PC-9 (cell line): ENCODE results near the gene PSMB9. TPM values are rescaled to one million over a fixed set of nuclear protein-coding genes. Genes with fewer than 3 reads are reported as not detected.

Experiments
- BruUV-seq: library from RNA; stranded (reverse); fragments of 400-500 nt; replicated peaks from 2 replicates; lab custom pipeline; 2021; lab: Mats Ljungman, UMichigan
- CTCF ChIA-PET: fragments of 300-600 bp; sonication (Branson Sonifier 250); formaldehyde crosslinking; loops from one replicate; lab custom pipeline; 2022; ENCODE audit warnings: antibody characterized with exemption; lab: Charles Lee
- POLR2A ChIA-PET: fragments of 300-600 bp; sonication (Branson Sonifier 250); formaldehyde crosslinking; loops from one replicate; lab custom pipeline; 2022; ENCODE audit warnings: antibody characterized with exemption; ENCODE audit not compliant: unreplicated experiment; lab: Charles Lee
- DNase-seq, 2 experiments: peaks; one replicate each; pipeline versions ENCODE4 v3.0.0 to v3.0.0-alpha.2; 2015 to 2022; ENCODE audit warnings: mixed read lengths in 1 of 2
- H2AFZ ChIP-seq: fragments of 200-600 bp; sonication (generic); 2 replicates; pipeline ENCODE4 v1.8.1; 2017; ENCODE audit warnings: antibody characterized with exemption
- H3F3A ChIP-seq: fragments of 200-600 bp; sonication (generic); 2 replicates; pipeline ENCODE4 v1.8.1; 2017; ENCODE audit warnings: antibody characterized with exemption, mild to moderate bottlenecking, low read depth; ENCODE audit not compliant: insufficient read depth
- H3K27ac ChIP-seq: fragments of 200-600 bp; sonication (generic); 2 replicates; pipeline ENCODE4 v1.6.1; 2016; ENCODE audit warnings: mixed run types
- H3K27me3 ChIP-seq: fragments of 200-600 bp; sonication (generic); 2 replicates; pipeline ENCODE4 v1.6.1; 2016; ENCODE audit warnings: low read depth, mixed run types; ENCODE audit not compliant: insufficient read depth
- H3K36me3 ChIP-seq: fragments of 200-600 bp; sonication (generic); 2 replicates; pipeline ENCODE4 v1.6.1; 2016; ENCODE audit warnings: low read depth, mixed run types
- H3K4me1 ChIP-seq: fragments of 200-600 bp; sonication (generic); replicated peaks from 2 replicates; pipeline ENCODE4 v1.6.1; 2016; ENCODE audit warnings: mixed run types; ENCODE audit not compliant: insufficient read depth
- H3K4me2 ChIP-seq: fragments of 200-600 bp; sonication (generic); 2 replicates; pipeline ENCODE4 v1.6.1; 2017; ENCODE audit warnings: mixed run types
- H3K4me3 ChIP-seq: fragments of 200-600 bp; sonication (generic); 2 replicates; pipeline ENCODE4 v1.6.1; 2016; ENCODE audit warnings: mixed run types
- H3K79me2 ChIP-seq: fragments of 200-600 bp; sonication (generic); 2 replicates; pipeline ENCODE4 v1.6.1; 2017; ENCODE audit warnings: low read depth, mixed run types
- H3K9me2 ChIP-seq: fragments of 200-600 bp; sonication (generic); 2 replicates; pipeline ENCODE4 v1.8.1; 2017; ENCODE audit warnings: mild to moderate bottlenecking; ENCODE audit not compliant: insufficient read depth
- H3K9me3 ChIP-seq: fragments of 200-600 bp; sonication (generic); 2 replicates; pipeline ENCODE4 v1.8.1; 2016; ENCODE audit warnings: low read depth; ENCODE audit not compliant: insufficient read depth
- H4K20me1 ChIP-seq: fragments of 200-600 bp; sonication (generic); 2 replicates; pipeline ENCODE4 v1.8.1; 2017; ENCODE audit not compliant: insufficient read depth
- CTCF ChIP-seq: fragments of 200-600 bp; sonication (generic); conservative IDR thresholded peaks from 2 replicates; pipeline ENCODE4 v1.6.1; 2017; ENCODE audit warnings: mixed run types, antibody characterized with exemption, mild to moderate bottlenecking, moderate library complexity
- EZH2 ChIP-seq: fragments of 200-600 bp; sonication (generic); IDR thresholded peaks from 2 replicates; pipeline ENCODE4 v1.8.0; 2017; ENCODE audit warnings: antibody characterized with exemption, low read depth
- intact Hi-C: fragments of 100-400 bp; cut with micrococcal nuclease; formaldehyde crosslinking; loops from one replicate; pipeline ENCODE4 v1.10.0; 2022; ENCODE audit not compliant: unreplicated experiment
- total RNA-seq: library from RNA; stranded (reverse); gene quantifications from 2 replicates; pipeline ENCODE4 v1.2.3, GENCODE V29; 2021

PSMB9 gene
- total RNA-seq, 1 experiment from 2014 or later, result 37.6 TPM

DNA sequence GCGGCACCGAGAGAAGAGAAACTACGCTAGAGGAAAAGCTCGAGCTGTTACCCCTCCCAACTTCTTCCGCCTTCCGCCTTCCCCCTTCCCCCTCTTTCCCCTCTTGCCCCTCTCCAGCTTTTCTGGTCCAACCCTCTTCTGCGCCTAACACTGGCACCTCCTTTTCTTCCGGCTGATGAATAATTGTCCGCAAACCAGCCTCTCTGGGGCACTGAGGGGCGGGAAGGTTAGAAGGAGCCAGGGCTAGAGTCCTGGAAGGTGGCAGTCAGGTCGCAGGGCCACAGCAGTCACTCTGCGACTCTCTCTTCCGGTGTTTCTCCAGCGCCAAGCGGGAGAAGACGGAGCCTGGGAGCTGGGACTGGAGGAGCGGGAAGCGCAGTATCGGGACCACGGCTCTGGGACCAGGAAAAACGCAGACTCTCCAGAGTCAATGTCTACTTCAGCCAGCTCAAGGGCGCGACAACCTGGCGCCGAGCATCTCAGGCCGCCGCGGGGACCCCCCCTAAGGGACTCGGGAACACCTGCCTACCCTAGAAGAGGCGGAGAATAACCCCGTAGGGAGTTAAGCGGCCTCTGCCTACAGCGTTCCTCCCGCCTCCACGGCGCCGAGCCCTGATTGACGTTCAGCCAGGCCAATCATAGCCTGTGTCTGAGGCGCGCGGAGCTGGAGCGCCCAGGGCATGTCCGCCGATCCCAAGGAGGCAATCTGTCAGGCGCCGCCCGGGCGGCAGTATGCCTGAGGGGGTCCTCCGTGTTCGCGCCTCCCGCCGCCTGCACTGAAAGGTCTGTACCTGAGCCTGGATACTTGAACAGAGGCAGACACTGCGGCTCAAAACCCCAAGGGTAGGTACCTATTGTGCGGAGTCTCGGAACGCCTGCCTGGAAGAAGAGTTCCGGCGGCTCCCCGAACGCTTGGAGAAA, 40.4 kb downstream of the PSMB9 start:
- H3K9me2 ChIP-seq, result no peaks in the 10 kb centered on the region
- H3K36me3 ChIP-seq, result no peaks in the 10 kb centered on the region
- BruUV-seq, result no TSS peak
- TF ChIP-seq CTCF, result no peak
- TF ChIP-seq EZH2, result no peak
- H3K4me3 ChIP-seq, result peak overlapping the region; percentile 86
- peaks cover 14% of the 10 kb centered on the region for H3K79me2 ChIP-seq
- no peaks in the 10 kb centered on the region; the same call in 1 of the 2 replicates for H3F3A ChIP-seq
- peaks cover 12% of the 10 kb centered on the region for H3K4me1 ChIP-seq
- H3K27ac ChIP-seq, result peak overlapping the region; percentile 63
- DNase-seq, result peak; percentile 83 to 97
- peak overlapping the region; percentile 96 for H2AFZ ChIP-seq
- no peaks in the 10 kb centered on the region for H3K9me3 ChIP-seq
- H4K20me1 ChIP-seq, result no peaks in the 10 kb centered on the region
- POLR2A ChIA-PET, result interaction anchor here (0.5 to 3.0 kb wide), 5 partner anchors 59 to 923 kb away, joined by 3 to 27 read pairs (median 10); no protein-coding TSS in a partner anchor
- CTCF ChIA-PET, result interaction anchor here (1.2 to 2.3 kb wide), 4 partner anchors 39 to 90 kb away, joined by 5 to 10 read pairs (median 8); partner anchors contain the start of gene HLA-DMA
- intact Hi-C loops, result loop anchor here (2.0 kb wide), 2 partner anchors 58 to 74 kb away; partner anchors contain the start of genes BRD2 and HLA-DMA
- H3K27me3 ChIP-seq, result no peaks in the 10 kb centered on the region
- peak overlapping the region; percentile 91 for H3K4me2 ChIP-seq

DNA sequence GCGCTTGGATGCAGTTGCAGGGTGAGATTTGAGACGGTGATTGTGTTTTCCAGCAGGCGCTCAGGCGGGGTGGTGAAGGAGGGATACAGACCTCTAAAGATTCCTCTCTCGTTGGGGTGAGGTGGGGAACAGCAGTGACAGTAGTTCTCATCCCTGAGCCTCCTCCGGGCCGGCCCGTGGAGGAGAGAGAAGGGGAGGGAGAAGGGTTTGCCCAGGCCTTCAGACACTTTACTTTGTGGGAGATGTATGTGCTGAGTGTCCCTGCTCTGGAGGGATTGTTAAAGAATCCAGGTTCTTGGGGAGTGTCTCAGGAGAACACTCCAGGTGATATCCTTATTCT, 41.0 kb downstream of the PSMB9 start:
- Histone ChIP-seq H4K20me1 (no peaks in the 10 kb centered on the region), H3K4me2 (peak overlapping the region; percentile 91), H3F3A (no peaks in the 10 kb centered on the region; the same call in 1 of the 2 replicates), H3K9me2 (no peaks in the 10 kb centered on the region), H3K27ac (no peak overlapping the region), H3K79me2 (peaks cover 14% of the 10 kb centered on the region), H3K27me3 (no peaks in the 10 kb centered on the region), H3K4me3 (peak overlapping the region; percentile 86), H3K36me3 (no peaks in the 10 kb centered on the region), H3K9me3 (no peaks in the 10 kb centered on the region), H2AFZ (peak overlapping the region; percentile 96), H3K4me1 (peaks cover 12% of the 10 kb centered on the region)
- ChIA-PET CTCF (interaction anchor here (1.2 to 2.3 kb wide), 4 partner anchors 39 to 89 kb away, joined by 5 to 10 read pairs (median 8); partner anchors contain the start of gene HLA-DMA), POLR2A (interaction anchor here (0.5 to 3.0 kb wide), 4 partner anchors 60 to 923 kb away, joined by 4 to 27 read pairs (median 10); no protein-coding TSS in a partner anchor)
- DNase-seq, result no peak
- BruUV-seq, result TSS peak; percentile 48
- TF ChIP-seq CTCF (no peak), EZH2 (no peak)
- intact Hi-C loops, result loop anchor here (2.0 kb wide), 2 partner anchors 58 to 74 kb away; partner anchors contain the start of genes BRD2 and HLA-DMA

GRCh38 chr6:32903952-32904351, 50.0 kb downstream of the PSMB9 start:
- Histone ChIP-seq H3K4me2 (no peak overlapping the region), H3K79me2 (no peaks in the 10 kb centered on the region), H2AFZ (no peak overlapping the region), H3K4me3 (no peak overlapping the region), H3K9me2 (no peaks in the 10 kb centered on the region), H3K27ac (no peak overlapping the region), H3K4me1 (0 out of 2 replicates have a peak, but pooled peaks cover 4% of the 10 kb centered on the region), H3F3A (no peaks in the 10 kb centered on the region), H4K20me1 (no peaks in the 10 kb centered on the region), H3K36me3 (no peaks in the 10 kb centered on the region), H3K27me3 (no peaks in the 10 kb centered on the region), H3K9me3 (no peaks in the 10 kb centered on the region)
- CTCF ChIA-PET, result interaction anchor here (0.6 kb wide), 1 partner anchor 34 kb away, joined by 4 read pairs; no protein-coding TSS in a partner anchor
- POLR2A ChIA-PET, result no interaction called here
- TF ChIP-seq CTCF (no peak), EZH2 (no peak)
- intact Hi-C loops, result no loop called here
- no TSS peak for BruUV-seq
- no peak for DNase-seq
